H1 (cell line): Measurements from ENCODE around the gene RTN4RL1. TPM values are rescaled to one million over a fixed set of nuclear protein-coding genes. Genes with fewer than 3 reads are reported as not detected.

Experiments
- CTCF ChIA-PET: fragments of 300-600 bp; sonication (Branson Sonifier 250); formaldehyde crosslinking; loops from one replicate; lab custom pipeline; 2021; ENCODE audit not compliant: partially characterized antibody; lab: Charles Lee
- POLR2A ChIA-PET: fragments of 300-600 bp; sonication (Branson Sonifier 250); formaldehyde crosslinking; loops from one replicate; lab custom pipeline; 2021; ENCODE audit warnings: inconsistent platforms; ENCODE audit not compliant: partially characterized antibody; lab: Charles Lee
- DNase-seq, 2 experiments: peaks; one replicate each; pipeline versions ENCODE4 v3.0.0 to v3.0.0-alpha.2; 2010 to 2022; ENCODE audit warnings: low spot score in 2 of 2, low read depth in 1 of 2, mixed read lengths in 1 of 2
- FAIRE-seq: peaks from 2 replicates; lab custom pipeline; 2011; peaks lifted over from hg19 to GRCh38; lab: Jason Lieb, UNC
- H2AFZ ChIP-seq: 2 replicates; pipeline ENCODE4 v1.8.1; 2012; ENCODE audit warnings: low read length, inconsistent platforms
- H2AK5ac ChIP-seq: 2 replicates; pipeline ENCODE4 v1.6.1; 2013; ENCODE audit warnings: low read depth, low read length
- H2BK120ac ChIP-seq: replicated peaks from 2 replicates; pipeline ENCODE3; 2013; ENCODE audit warnings: low read depth, low read length, inconsistent platforms
- H2BK12ac ChIP-seq: 2 replicates; pipeline ENCODE4 v1.6.1; 2013; ENCODE audit warnings: low read depth, low read length
- H2BK15ac ChIP-seq: 2 replicates; pipeline ENCODE4 v1.6.1; 2013; ENCODE audit warnings: low read length
- H2BK20ac ChIP-seq: 2 replicates; pipeline ENCODE4 v1.6.1; 2013; ENCODE audit warnings: low read length
- H2BK5ac ChIP-seq: 2 replicates; pipeline ENCODE4 v1.6.1; 2013; ENCODE audit warnings: low read depth, low read length
- H3K14ac ChIP-seq: 2 replicates; pipeline ENCODE4 v1.6.1; 2013; ENCODE audit warnings: inconsistent platforms; ENCODE audit not compliant: insufficient read length
- H3K18ac ChIP-seq: 2 replicates; pipeline ENCODE4 v1.6.1; 2013; ENCODE audit warnings: low read length; ENCODE audit errors: extremely low read depth
- H3K23ac ChIP-seq: 2 replicates; pipeline ENCODE4 v1.6.1; 2013; ENCODE audit warnings: inconsistent platforms; ENCODE audit not compliant: insufficient read length
- H3K23me2 ChIP-seq: 2 replicates; pipeline ENCODE4 v1.6.1; 2013; ENCODE audit warnings: low read depth, low read length
- H3K27ac ChIP-seq: 2 replicates; pipeline ENCODE4 v1.6.1; 2011; ENCODE audit warnings: low read depth, low read length, inconsistent platforms
- H3K27me3 ChIP-seq, 4 experiments: replicated peaks in 1 of 4; 1 replicate in 1 of 4; 2 replicates in 3 of 4; pipeline versions ENCODE4 v1.6.1 to v1.8.1; 2011 to 2013; ENCODE audit warnings: low read length in 3 of 4, mild to moderate bottlenecking in 3 of 4, inconsistent platforms in 2 of 4, mixed read lengths in 2 of 4, moderate library complexity in 1 of 4; ENCODE audit not compliant: control insufficient read depth in 3 of 4, insufficient read depth in 3 of 4; ENCODE audit errors: extremely low read depth in 1 of 4
- H3K36me3 ChIP-seq, 4 experiments: 2 replicates each; pipeline versions ENCODE4 v1.6.1 to v1.8.1; 2011 to 2013; ENCODE audit warnings: mild to moderate bottlenecking in 4 of 4, low read length in 3 of 4, moderate library complexity in 2 of 4, control low read depth in 1 of 4, inconsistent platforms in 1 of 4; ENCODE audit not compliant: insufficient read depth in 4 of 4, control insufficient read depth in 2 of 4
- H3K4ac ChIP-seq: replicated peaks from 2 replicates; pipeline ENCODE3; 2013; ENCODE audit warnings: low read length, low read depth, mixed read lengths, inconsistent platforms; ENCODE audit not compliant: insufficient read length
- H3K4me1 ChIP-seq, 4 experiments: replicated peaks in 1 of 4; 1 replicate in 1 of 4; 2 replicates in 3 of 4; pipeline versions ENCODE4 v1.6.1 to v1.8.1; 2011 to 2013; ENCODE audit warnings: low read length in 3 of 4, inconsistent platforms in 2 of 4, mixed read lengths in 1 of 4; ENCODE audit not compliant: insufficient read depth in 4 of 4, control insufficient read depth in 3 of 4
- H3K4me2 ChIP-seq, 2 experiments: 2 replicates each; pipeline versions ENCODE4 v1.6.1 to v1.8.1; 2011 to 2013; ENCODE audit warnings: low read depth in 2 of 2, low read length in 2 of 2, control low read depth in 1 of 2, inconsistent platforms in 1 of 2, mild to moderate bottlenecking in 1 of 2; ENCODE audit not compliant: insufficient read depth in 1 of 2
- H3K4me3 ChIP-seq, 4 experiments: fragments of 200-600, 300-600 bp in 1 of 4; sonication (generic), shearing (Covaris generic), sonication (Bioruptor Twin) in 1 of 4; 2 replicates each; pipeline versions ENCODE4 v1.5.1 to v1.8.1; 2011 to 2016; ENCODE audit warnings: low read length in 4 of 4, low read depth in 3 of 4, control low read depth in 2 of 4, inconsistent platforms in 2 of 4, mild to moderate bottlenecking in 2 of 4, mixed read lengths in 1 of 4, moderate library complexity in 1 of 4; ENCODE audit not compliant: insufficient read depth in 2 of 4; ENCODE audit errors: extremely low read depth in 1 of 4
- H3K56ac ChIP-seq: replicated peaks from 2 replicates; pipeline ENCODE3; 2013; ENCODE audit warnings: low read depth, mild to moderate bottlenecking, mixed read lengths, low read length, inconsistent platforms; ENCODE audit not compliant: insufficient read length
- H3K79me1 ChIP-seq: 2 replicates; pipeline ENCODE4 v1.6.1; 2013; ENCODE audit warnings: low read depth, low read length, control low read depth
- H3K79me2 ChIP-seq, 2 experiments: 2 replicates each; pipeline versions ENCODE4 v1.6.1 to v1.8.1; 2012 to 2013; ENCODE audit warnings: low read length in 2 of 2, mild to moderate bottlenecking in 2 of 2, inconsistent platforms in 1 of 2; ENCODE audit not compliant: insufficient read depth in 2 of 2, control insufficient read depth in 1 of 2
- H3K9ac ChIP-seq, 4 experiments: replicated peaks in 1 of 4; 1 replicate in 1 of 4; 2 replicates in 3 of 4; pipeline versions ENCODE4 v1.6.1 to v1.8.1; 2011 to 2013; ENCODE audit warnings: low read depth in 3 of 4, low read length in 3 of 4, control low read depth in 2 of 4, mild to moderate bottlenecking in 2 of 4, moderate library complexity in 2 of 4, inconsistent platforms in 1 of 4; ENCODE audit errors: extremely low read depth in 1 of 4
- H3K9me3 ChIP-seq, 2 experiments: 2 replicates each; pipeline versions ENCODE4 v1.6.1 to v1.8.1; 2012 to 2013; ENCODE audit warnings: mild to moderate bottlenecking in 2 of 2, moderate library complexity in 2 of 2, control low read depth in 1 of 2, inconsistent platforms in 1 of 2, low read depth in 1 of 2, low read length in 1 of 2, mixed read lengths in 1 of 2; ENCODE audit not compliant: insufficient read depth in 2 of 2
- H4K20me1 ChIP-seq, 2 experiments: replicated peaks in 1 of 2; 2 replicates each; pipeline versions ENCODE3 to v1.8.1; 2011 to 2013; ENCODE audit warnings: inconsistent platforms in 2 of 2, low read length in 2 of 2, mild to moderate bottlenecking in 1 of 2; ENCODE audit not compliant: insufficient read depth in 2 of 2, control insufficient read depth in 1 of 2
- H4K5ac ChIP-seq: 2 replicates; pipeline ENCODE4 v1.6.1; 2013; ENCODE audit warnings: low read length, low read depth, mixed read lengths, inconsistent platforms; ENCODE audit not compliant: insufficient read length
- H4K8ac ChIP-seq: 2 replicates; pipeline ENCODE4 v1.8.0; 2013; ENCODE audit warnings: mild to moderate bottlenecking, moderate library complexity, low read length, inconsistent platforms; ENCODE audit not compliant: insufficient read depth; ENCODE audit errors: extremely low read depth
- H4K91ac ChIP-seq: replicated peaks from 2 replicates; pipeline ENCODE3; 2013; ENCODE audit warnings: low read length, mixed read lengths, inconsistent platforms; ENCODE audit not compliant: insufficient read length
- CBX8 ChIP-seq: fragments of 300-800, 300-1000 bp; sonication (generic); IDR thresholded peaks from 2 replicates; pipeline ENCODE4 v1.7.1; 2016; ENCODE audit warnings: low read depth, low read length, borderline replicate concordance
- KDM5A ChIP-seq: fragments of 200-600 bp; IDR thresholded peaks from 2 replicates; pipeline ENCODE4 v1.7.1; 2012; ENCODE audit warnings: mild to moderate bottlenecking, low read length, inconsistent platforms, mixed read lengths
- MAX ChIP-seq: IDR thresholded peaks from 2 replicates; pipeline ENCODE4 v1.6.1; 2012; ENCODE audit warnings: inconsistent platforms
- RNF2 ChIP-seq: fragments of 200-900, 300-1000 bp; sonication (generic); IDR thresholded peaks from 2 replicates; pipeline ENCODE4 v1.7.1; 2016; ENCODE audit warnings: borderline replicate concordance, low read depth, mild to moderate bottlenecking, antibody characterized with exemption, low read length; ENCODE audit not compliant: poor library complexity, severe bottlenecking; ENCODE audit errors: missing control alignments
- SUZ12 ChIP-seq: fragments of 200-600 bp; sonication (generic); IDR thresholded peaks from 2 replicates; pipeline ENCODE4 v1.6.1; 2012; ENCODE audit warnings: mild to moderate bottlenecking, inconsistent platforms, low read length, moderate library complexity, mixed read lengths
- WGBS, 2 experiments: shearing (Covaris generic) in 1 of 2; methylation state at CpG; one replicate each; pipeline versions ENCODE4 v1.1.6 to v1.1.7; 2013 to 2015; ENCODE audit warnings: low lambda C conversion rate in 2 of 2, mixed read lengths in 2 of 2, inconsistent platforms in 1 of 2, low coverage in 1 of 2, missing lambda C conversion rate in 1 of 2; ENCODE audit not compliant: insufficient replicate concordance in 2 of 2, insufficient coverage in 1 of 2, insufficient read length in 1 of 2; ENCODE audit errors: extremely low coverage in 1 of 2, missing lambda C conversion rate in 1 of 2; 5-methylcytosine and 5-hydroxymethylcytosine counted together
- polyA plus RNA-seq, 7 experiments: library from polyadenylated mRNA; depleted of rRNA in 3 of 7; stranded (reverse) in 5 of 7; unstranded in 2 of 7; fragments of >200 nt in 5 of 7; fragments of 200-250 nt in 2 of 7; gene quantifications; 1 replicate in 5 of 7; 2 replicates in 1 of 7; 4 replicates in 1 of 7; pipeline versions ENCODE4 v1.2.1 to v1.2.3, GENCODE V29; 2011 to 2013; ENCODE audit warnings: missing spikeins in 2 of 7, mixed read lengths in 2 of 7
- total RNA-seq: library from RNA; stranded (reverse); fragmentation: NEBNext Ultra II Directional; extraction: Animal tissue kit (Norgen Biotek cat#: 25700); gene quantifications from 2 replicates; pipeline ENCODE4 v1.2.1, GENCODE V29; 2021

RTN4RL1 gene
- total and polyA plus RNA-seq, 2 of the 8 experiments (the other 6 are each of a cell fraction or from before 2014, with no cell fraction given): 0.09 TPM; not detected in 1

- Histone ChIP-seq H3K56ac (no peak overlapping the region), H2BK20ac (no peak overlapping the region), H3K27me3 (peaks cover 58 to 61% (median 60%) of the 10 kb centered on the region in 4 experiments), H2BK15ac (no peak overlapping the region), H3K4me2 (no peak overlapping the region), H3K23me2 (peaks cover 16% of the 10 kb centered on the region; the same call in 1 of the 2 replicates), H2BK5ac (no peak overlapping the region), H3K9ac (no peak overlapping the region), H3K79me1 (no peaks in the 10 kb centered on the region), H2BK120ac (no peak overlapping the region), H3K4me1 (peaks cover 3 to 16% (median 5%) of the 10 kb centered on the region in 4 experiments; a peak in 6 of 7 replicates), H3K79me2 (no peaks in the 10 kb centered on the region), H2BK12ac (no peak overlapping the region), H3K4ac (no peak overlapping the region), H3K18ac (no peak overlapping the region), H4K8ac (no peak overlapping the region), H4K5ac (no peak overlapping the region), H2AK5ac (no peak overlapping the region), H2AFZ (no peak overlapping the region), H4K20me1 (peaks cover 0 to 8% of the 10 kb centered on the region in 2 experiments), H3K9me3 (no peaks in the 10 kb centered on the region), H3K36me3 (peaks cover 0 to 6% (median 0%) of the 10 kb centered on the region in 4 experiments; a peak in 1 of 8 replicates), H3K23ac (no peak overlapping the region), H3K4me3 (no peak overlapping the region), H4K91ac (no peak overlapping the region), H3K27ac (no peak overlapping the region), H3K14ac (no peak overlapping the region)
- DNase-seq (no peak), FAIRE-seq (no peak)
- ChIA-PET CTCF (interaction anchor here (0.7 to 5.3 kb wide), 7 partner anchors 9 to 122 kb away, joined by 3 to 47 read pairs (median 4); partner anchors contain the start of gene HIC1), POLR2A (interaction anchor here (0.7 to 1.2 kb wide), 3 partner anchors 9 to 15 kb away, joined by 3 to 4 read pairs (median 3); no protein-coding TSS in a partner anchor)
- 60% methylated on average over 6 of the region's 6 CpGs; no CpG with 5 or more reads in 1 of the 2 experiments for WGBS, 2 experiments
- TF ChIP-seq MAX (no peak), RNF2 (no peak), CBX8 (no peak), SUZ12 (no peak), KDM5A (no peak)
These were observed 3.6 kb upstream of the RTN4RL1 start for GRCh38 chr17:2028737-2029136.
